Measurements from ENCODE around the gene GH1.
"Not testable (repeated sequence)": the region's sequence is repeated elsewhere in the genome, so short reads cannot be mapped to it uniquely, and the experiment has no call there.

The GH1 gene

GRCh38 chr17:63881935-63882601 lies 36.6 kb downstream of the GH1 start, which contains the start of gene GH2:
GH2 (minus strand) TSS chr17:63881944; CDS start chr17:63881801, 143 bp downstream.
- Histone ChIP-seq H3K36me3 (ENCODE audit: insufficient read depth, low read length) (no peaks in the 10 kb centered on the region), H3K27ac (ENCODE audit: low read depth, low read length, poor library complexity, severe bottlenecking) (no peak within 1 kb of the TSS), H3K27me3 (ENCODE audit: insufficient read depth, low read length) (peaks cover 3% of the 10 kb centered on the region; the same call in 1 of the 2 replicates), H3K9me3 (ENCODE audit: low read length) (no peaks in the 10 kb centered on the region), H3K9ac (ENCODE audit: low read length) (no peak within 1 kb of the TSS), H4K20me1 (ENCODE audit: insufficient read depth, low read length) (no peaks in the 10 kb centered on the region), H3K79me2 (ENCODE audit: insufficient read depth, low read length) (no peaks in the 10 kb centered on the region), H3K4me3 (ENCODE audit: low read depth, low read length, poor library complexity, severe bottlenecking) (no peak within 1 kb of the TSS), H2AFZ (ENCODE audit: low read length) (no peak within 1 kb of the TSS), H3K4me2 (ENCODE audit: low read length) (no peak within 1 kb of the TSS), H3K4me1 (ENCODE audit: insufficient read depth, low read length, severe bottlenecking) (no peaks in the 10 kb centered on the region), H3F3A (ENCODE audit: insufficient read depth, low read length) (no peaks in the 10 kb centered on the region), H3K9me2 (ENCODE audit: low read depth, low read length) (no peaks in the 10 kb centered on the region)
- TF ChIP-seq, protein P1, sequence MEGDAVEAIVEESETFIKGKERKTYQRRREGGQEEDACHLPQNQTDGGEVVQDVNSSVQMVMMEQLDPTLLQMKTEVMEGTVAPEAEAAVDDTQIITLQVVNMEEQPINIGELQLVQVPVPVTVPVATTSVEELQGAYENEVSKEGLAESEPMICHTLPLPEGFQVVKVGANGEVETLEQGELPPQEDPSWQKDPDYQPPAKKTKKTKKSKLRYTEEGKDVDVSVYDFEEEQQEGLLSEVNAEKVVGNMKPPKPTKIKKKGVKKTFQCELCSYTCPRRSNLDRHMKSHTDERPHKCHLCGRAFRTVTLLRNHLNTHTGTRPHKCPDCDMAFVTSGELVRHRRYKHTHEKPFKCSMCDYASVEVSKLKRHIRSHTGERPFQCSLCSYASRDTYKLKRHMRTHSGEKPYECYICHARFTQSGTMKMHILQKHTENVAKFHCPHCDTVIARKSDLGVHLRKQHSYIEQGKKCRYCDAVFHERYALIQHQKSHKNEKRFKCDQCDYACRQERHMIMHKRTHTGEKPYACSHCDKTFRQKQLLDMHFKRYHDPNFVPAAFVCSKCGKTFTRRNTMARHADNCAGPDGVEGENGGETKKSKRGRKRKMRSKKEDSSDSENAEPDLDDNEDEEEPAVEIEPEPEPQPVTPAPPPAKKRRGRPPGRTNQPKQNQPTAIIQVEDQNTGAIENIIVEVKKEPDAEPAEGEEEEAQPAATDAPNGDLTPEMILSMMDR (IDR thresholded peaks at IDR 0.05; ENCODE audit: low read length): peak; percentile 74
- TF ChIP-seq EZH2 (IDR thresholded peaks at IDR 0.05; ENCODE audit: borderline replicate concordance, low read length): no peak

GRCh38 chr17:63881337-63881736 lies 37.3 kb downstream of the GH1 start:
- not testable (repeated sequence) for H3F3A ChIP-seq (ENCODE audit: insufficient read depth, low read length); H3K9ac ChIP-seq (ENCODE audit: low read length); H3K4me1 ChIP-seq (ENCODE audit: insufficient read depth, low read length, severe bottlenecking); H3K27me3 ChIP-seq (ENCODE audit: insufficient read depth, low read length); H3K9me2 ChIP-seq (ENCODE audit: low read depth, low read length); H3K4me2 ChIP-seq (ENCODE audit: low read length); H3K9me3 ChIP-seq (ENCODE audit: low read length); H2AFZ ChIP-seq (ENCODE audit: low read length); H3K79me2 ChIP-seq (ENCODE audit: insufficient read depth, low read length); H3K36me3 ChIP-seq (ENCODE audit: insufficient read depth, low read length); H3K27ac ChIP-seq (ENCODE audit: low read depth, low read length, poor library complexity, severe bottlenecking); H4K20me1 ChIP-seq (ENCODE audit: insufficient read depth, low read length); H3K4me3 ChIP-seq (ENCODE audit: low read depth, low read length, poor library complexity, severe bottlenecking)

GRCh38 chr17:63880706-63881105 lies 37.9 kb downstream of the GH1 start:
- H3K4me3 ChIP-seq (ENCODE audit: low read depth, low read length, poor library complexity, severe bottlenecking): no peak overlapping the region
- H3K79me2 ChIP-seq (ENCODE audit: insufficient read depth, low read length): no peaks in the 10 kb centered on the region
- H3K9ac ChIP-seq (ENCODE audit: low read length): no peak overlapping the region
- peaks cover 7% of the 10 kb centered on the region for H3K27me3 ChIP-seq (ENCODE audit: insufficient read depth, low read length)
- H2AFZ ChIP-seq (ENCODE audit: low read length): no peak overlapping the region
- no peak overlapping the region for H3K27ac ChIP-seq (ENCODE audit: low read depth, low read length, poor library complexity, severe bottlenecking)
- no peaks in the 10 kb centered on the region for H3K36me3 ChIP-seq (ENCODE audit: insufficient read depth, low read length)
- H3K4me2 ChIP-seq (ENCODE audit: low read length): no peak overlapping the region
- no peaks in the 10 kb centered on the region for H4K20me1 ChIP-seq (ENCODE audit: insufficient read depth, low read length)
- no peaks in the 10 kb centered on the region for H3K9me2 ChIP-seq (ENCODE audit: low read depth, low read length)
- H3F3A ChIP-seq (ENCODE audit: insufficient read depth, low read length): no peaks in the 10 kb centered on the region
- no peaks in the 10 kb centered on the region for H3K4me1 ChIP-seq (ENCODE audit: insufficient read depth, low read length, severe bottlenecking)
- TF ChIP-seq, protein P1 (IDR thresholded peaks at IDR 0.05; ENCODE audit: low read length): no peak
- no peak for TF ChIP-seq EZH2 (IDR thresholded peaks at IDR 0.05; ENCODE audit: borderline replicate concordance, low read length)
- H3K9me3 ChIP-seq (ENCODE audit: low read length): no peaks in the 10 kb centered on the region

GRCh38 chr17:63878413-63878812 lies 40.2 kb downstream of the GH1 start:
- not testable (repeated sequence) for H3K79me2 ChIP-seq (ENCODE audit: insufficient read depth, low read length); H3K9me3 ChIP-seq (ENCODE audit: low read length); H3K9ac ChIP-seq (ENCODE audit: low read length); H3K4me1 ChIP-seq (ENCODE audit: insufficient read depth, low read length, severe bottlenecking); H3K4me3 ChIP-seq (ENCODE audit: low read depth, low read length, poor library complexity, severe bottlenecking); H4K20me1 ChIP-seq (ENCODE audit: insufficient read depth, low read length); H3K27me3 ChIP-seq (ENCODE audit: insufficient read depth, low read length); H3K9me2 ChIP-seq (ENCODE audit: low read depth, low read length); H2AFZ ChIP-seq (ENCODE audit: low read length); H3K36me3 ChIP-seq (ENCODE audit: insufficient read depth, low read length); H3F3A ChIP-seq (ENCODE audit: insufficient read depth, low read length); H3K27ac ChIP-seq (ENCODE audit: low read depth, low read length, poor library complexity, severe bottlenecking)
- H3K4me2 ChIP-seq (ENCODE audit: low read length): peak overlapping the region; percentile 24; the same call in 1 of the 2 replicates

DNA sequence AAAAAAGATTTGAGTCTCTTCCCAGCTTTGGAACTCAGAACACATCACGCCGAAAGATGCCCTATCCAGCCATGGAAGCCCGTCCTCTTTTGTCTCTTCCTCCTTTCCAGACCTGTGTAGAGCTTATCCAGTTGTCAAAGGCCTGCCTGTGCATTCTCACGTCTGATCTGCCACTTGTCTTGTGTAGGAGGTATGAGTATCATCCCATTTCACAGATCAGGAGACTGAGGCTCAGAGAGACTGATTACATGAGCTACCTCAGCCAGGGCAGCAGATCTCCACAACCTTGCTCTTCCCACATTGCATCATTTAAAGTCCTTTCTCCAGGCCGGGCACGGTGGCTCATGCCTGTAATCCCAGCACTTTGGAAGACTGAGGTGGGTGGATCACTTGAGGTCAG lies 43.9 kb downstream of the GH1 start:
- not testable (repeated sequence) for H3K4me1 ChIP-seq (ENCODE audit: insufficient read depth, low read length, severe bottlenecking); H3K9me3 ChIP-seq (ENCODE audit: low read length); H3K9ac ChIP-seq (ENCODE audit: low read length); H3K4me2 ChIP-seq (ENCODE audit: low read length); H3K4me3 ChIP-seq (ENCODE audit: low read depth, low read length, poor library complexity, severe bottlenecking); H3K79me2 ChIP-seq (ENCODE audit: insufficient read depth, low read length); H3F3A ChIP-seq (ENCODE audit: insufficient read depth, low read length); H3K27ac ChIP-seq (ENCODE audit: low read depth, low read length, poor library complexity, severe bottlenecking); H2AFZ ChIP-seq (ENCODE audit: low read length); H4K20me1 ChIP-seq (ENCODE audit: insufficient read depth, low read length); H3K36me3 ChIP-seq (ENCODE audit: insufficient read depth, low read length); H3K9me2 ChIP-seq (ENCODE audit: low read depth, low read length); H3K27me3 ChIP-seq (ENCODE audit: insufficient read depth, low read length)

DNA sequence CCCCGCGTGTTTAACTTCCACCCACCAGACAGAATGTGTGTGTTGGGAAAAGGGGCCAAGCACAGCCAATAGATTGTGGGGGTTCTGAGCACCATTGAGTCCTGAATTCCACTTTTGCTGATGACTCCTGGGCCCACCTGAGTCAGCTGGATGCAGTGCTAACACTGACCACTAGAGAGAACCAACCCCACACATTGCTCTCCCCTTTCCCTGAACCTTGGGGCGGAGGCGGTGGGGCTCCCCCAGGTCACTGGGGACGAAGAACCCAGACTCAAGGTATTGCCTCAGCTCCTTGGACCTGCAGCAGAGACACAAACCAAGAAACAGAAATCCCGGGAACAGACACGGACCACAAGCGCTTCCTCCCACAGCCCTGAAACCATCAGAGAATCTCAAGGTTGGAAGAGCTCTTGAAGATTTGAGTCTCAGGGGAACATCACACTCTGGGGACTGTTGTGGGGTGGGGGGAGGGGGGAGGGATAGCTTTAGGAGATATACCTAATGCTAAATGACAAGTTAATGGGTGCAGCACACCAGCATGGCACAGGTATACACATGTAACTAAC lies 44.5 kb downstream of the GH1 start:
- H3F3A ChIP-seq (ENCODE audit: insufficient read depth, low read length); H2AFZ ChIP-seq (ENCODE audit: low read length): not testable (repeated sequence)

More for the DNA sequence above, 44.5 kb downstream of the GH1 start:
- not testable (repeated sequence) for H3K27ac ChIP-seq (ENCODE audit: low read depth, low read length, poor library complexity, severe bottlenecking); H3K4me2 ChIP-seq (ENCODE audit: low read length); H3K79me2 ChIP-seq (ENCODE audit: insufficient read depth, low read length); H3K9me3 ChIP-seq (ENCODE audit: low read length); H3K36me3 ChIP-seq (ENCODE audit: insufficient read depth, low read length); H3K9me2 ChIP-seq (ENCODE audit: low read depth, low read length); H3K4me1 ChIP-seq (ENCODE audit: insufficient read depth, low read length, severe bottlenecking); H3K27me3 ChIP-seq (ENCODE audit: insufficient read depth, low read length); H3K4me3 ChIP-seq (ENCODE audit: low read depth, low read length, poor library complexity, severe bottlenecking); H4K20me1 ChIP-seq (ENCODE audit: insufficient read depth, low read length); H3K9ac ChIP-seq (ENCODE audit: low read length)

Measured in OCI-LY1 (cell line).